ENCODE measurements around the gene C11orf91. TPM values are rescaled to one million over a fixed set of nuclear protein-coding genes. Genes with fewer than 3 reads are reported as not detected.
"Not testable (repeated sequence)": the region's sequence is repeated elsewhere in the genome, so short reads cannot be mapped to it uniquely, and the experiment has no call there.

Gene C11orf91
- total RNA-seq, 1 donor from 2014 or later, result 0.25 TPM

DNA sequence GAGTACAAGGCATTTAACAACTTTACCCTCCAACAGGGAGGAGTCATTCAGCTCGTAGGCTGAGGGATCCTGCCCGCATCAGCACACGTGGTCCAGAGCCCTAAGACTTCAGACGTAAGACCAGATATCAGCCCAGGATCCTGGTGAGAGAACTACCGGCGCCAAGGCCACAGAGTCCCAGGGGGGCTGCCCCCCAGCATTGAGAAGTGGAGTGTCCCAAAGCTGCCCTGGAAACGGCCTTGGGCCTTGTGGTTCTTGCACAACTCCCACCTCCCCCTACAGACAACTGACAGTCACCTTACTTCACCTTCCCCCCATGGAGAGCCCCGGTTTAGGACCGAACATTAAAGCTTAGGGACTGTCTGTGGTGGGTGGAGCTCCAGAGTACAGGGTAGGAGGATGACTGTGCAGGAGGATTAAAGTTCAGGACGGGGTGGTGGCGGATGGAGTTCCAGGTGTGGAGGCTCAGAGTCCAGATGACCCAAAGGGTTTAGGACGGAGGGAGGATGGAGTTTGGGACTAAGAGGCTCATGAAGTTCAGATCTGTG, 1.0 kb downstream of the C11orf91 start:
- intact Hi-C loops (cut with micrococcal nuclease), result loop anchor here (1.0 to 10.0 kb wide), 6 partner anchors 36 to 539 kb away; partner anchors contain the start of genes CAPRIN1, CSTF3, FBXO3 and HIPK3

DNA sequence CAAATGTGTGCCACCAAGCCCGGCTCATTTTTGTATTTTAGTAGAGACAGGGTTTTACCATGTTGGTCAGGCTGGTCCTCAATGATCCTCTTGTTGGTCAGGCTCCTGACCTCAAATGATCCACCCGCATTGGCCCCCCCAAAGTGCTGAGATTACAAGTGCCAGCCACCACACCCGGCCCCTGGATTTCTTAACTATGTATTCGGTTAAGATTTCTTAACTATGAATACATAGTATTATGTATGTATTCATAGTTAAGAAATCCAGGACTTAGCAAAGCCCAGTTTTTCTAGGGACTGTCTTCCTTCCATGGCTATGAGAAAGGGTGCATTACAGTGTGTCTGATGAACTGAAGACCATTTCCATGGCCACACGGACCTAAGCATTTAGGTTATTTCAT, 1.7 kb downstream of the C11orf91 start:
- intact Hi-C loops (cut with micrococcal nuclease), result no loop called here

DNA sequence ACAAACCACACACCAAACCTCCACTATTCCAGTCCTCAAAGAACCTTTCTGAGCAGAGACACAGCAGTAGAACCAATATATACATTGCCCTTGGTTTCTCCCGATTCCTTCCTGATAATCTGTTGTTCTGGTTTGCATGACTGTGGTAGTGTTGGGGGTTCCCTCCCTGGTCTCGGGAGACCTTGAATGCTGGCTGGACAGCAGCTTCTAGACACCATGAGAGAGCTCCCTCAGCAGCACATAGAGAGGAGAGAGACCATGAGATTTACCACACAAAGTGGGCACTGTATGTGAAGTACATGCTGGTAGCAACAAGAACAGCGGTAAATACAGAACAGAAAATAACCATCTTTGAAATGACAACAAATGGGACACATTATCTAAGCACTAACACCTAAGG, 2.6 kb downstream of the C11orf91 start:
- intact Hi-C loops (cut with micrococcal nuclease), result no loop called here

DNA sequence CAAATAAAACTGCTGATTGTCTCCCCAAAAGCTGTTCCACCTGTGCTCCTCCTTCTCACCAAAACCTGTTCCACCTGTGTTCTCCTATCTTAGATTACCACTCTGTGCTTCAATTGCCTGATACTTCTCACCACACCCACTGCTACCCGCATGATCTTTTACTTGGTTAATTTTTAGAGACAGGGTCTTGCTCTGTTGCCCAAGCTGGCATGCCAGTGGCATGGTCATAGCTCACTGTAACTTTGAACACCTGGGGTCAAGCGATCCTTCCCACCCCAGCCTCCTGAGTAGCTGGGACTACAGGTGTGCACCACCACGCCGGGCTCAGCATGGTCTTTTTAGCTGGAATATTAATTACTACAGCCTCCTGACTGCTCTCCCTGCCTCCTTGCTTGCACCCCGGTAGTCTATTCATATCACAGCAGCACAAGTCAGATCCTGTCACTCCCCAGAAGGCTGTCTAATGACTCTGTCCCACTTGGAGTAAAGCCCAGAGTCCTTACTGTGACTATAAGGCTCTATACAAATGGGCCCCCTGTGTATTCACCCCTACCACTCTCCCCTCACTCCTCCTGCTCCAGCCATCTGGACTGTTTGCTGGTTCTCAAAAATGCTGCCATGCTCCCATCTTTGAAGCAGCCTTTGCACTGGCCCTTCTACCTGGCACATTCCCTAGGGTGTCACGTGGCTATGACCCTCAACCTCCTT, 3.5 kb downstream of the C11orf91 start:
- intact Hi-C loops (cut with micrococcal nuclease), result no loop called here

GRCh38 chr11:33696411-33696810, 4.2 kb downstream of the C11orf91 start:
- intact Hi-C loops (cut with micrococcal nuclease), result no loop called here

GRCh38 chr11:33695051-33695566, 5.5 kb downstream of the C11orf91 start:
- intact Hi-C loops (cut with micrococcal nuclease), result no loop called here

- intact Hi-C loops (cut with micrococcal nuclease), result no loop called here
These were observed 6.1 kb downstream of the C11orf91 start for GRCh38 chr11:33694346-33695050.

DNA sequence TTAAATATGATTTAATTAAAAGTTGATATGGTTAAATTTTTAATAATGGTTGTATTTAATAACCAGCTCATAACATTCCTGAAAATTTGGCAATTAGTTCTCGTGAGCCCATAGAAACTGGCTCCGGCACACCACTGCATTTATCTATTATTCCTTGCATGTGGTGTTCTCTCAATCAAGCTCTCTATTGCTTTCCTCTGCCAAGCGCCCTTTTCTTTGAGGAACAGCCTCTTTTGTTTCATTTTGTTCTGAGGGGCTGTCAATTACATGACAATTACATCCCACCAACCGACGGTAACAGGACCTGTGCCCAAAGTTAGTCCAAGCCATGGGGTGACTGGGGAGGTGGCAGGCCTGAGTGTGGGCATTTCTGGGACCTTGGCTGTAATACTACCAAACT, 8.1 kb downstream of the C11orf91 start:
- intact Hi-C loops (cut with micrococcal nuclease), result no loop called here

DNA sequence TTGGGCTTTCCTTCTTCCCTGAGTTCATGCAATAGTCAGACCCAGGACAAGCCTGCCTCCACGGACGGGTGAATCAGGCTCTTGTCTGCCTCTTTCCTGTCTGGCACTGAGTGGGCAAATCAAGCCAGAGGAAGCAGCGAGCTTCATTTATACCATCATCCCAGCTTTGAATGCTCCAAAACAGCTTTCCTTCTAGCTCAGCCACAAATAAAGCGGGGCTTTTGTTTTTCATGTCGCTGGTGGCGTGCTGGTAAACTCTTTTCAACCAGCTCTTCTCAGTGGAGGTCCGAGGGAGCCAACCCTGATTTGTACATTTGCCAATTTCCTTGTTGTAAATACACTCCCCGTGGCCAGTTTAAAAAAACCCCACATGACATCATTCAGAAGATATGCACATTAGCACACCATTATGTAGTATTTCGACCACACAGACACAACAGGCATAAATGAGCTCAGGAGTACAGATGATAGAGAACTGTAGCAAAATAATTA, 8.6 kb downstream of the C11orf91 start:
- intact Hi-C loops (cut with micrococcal nuclease), result no loop called here

GRCh38 chr11:33691066-33691864, 9.4 kb downstream of the C11orf91 start:
- intact Hi-C loops (cut with micrococcal nuclease), result no loop called here

DNA sequence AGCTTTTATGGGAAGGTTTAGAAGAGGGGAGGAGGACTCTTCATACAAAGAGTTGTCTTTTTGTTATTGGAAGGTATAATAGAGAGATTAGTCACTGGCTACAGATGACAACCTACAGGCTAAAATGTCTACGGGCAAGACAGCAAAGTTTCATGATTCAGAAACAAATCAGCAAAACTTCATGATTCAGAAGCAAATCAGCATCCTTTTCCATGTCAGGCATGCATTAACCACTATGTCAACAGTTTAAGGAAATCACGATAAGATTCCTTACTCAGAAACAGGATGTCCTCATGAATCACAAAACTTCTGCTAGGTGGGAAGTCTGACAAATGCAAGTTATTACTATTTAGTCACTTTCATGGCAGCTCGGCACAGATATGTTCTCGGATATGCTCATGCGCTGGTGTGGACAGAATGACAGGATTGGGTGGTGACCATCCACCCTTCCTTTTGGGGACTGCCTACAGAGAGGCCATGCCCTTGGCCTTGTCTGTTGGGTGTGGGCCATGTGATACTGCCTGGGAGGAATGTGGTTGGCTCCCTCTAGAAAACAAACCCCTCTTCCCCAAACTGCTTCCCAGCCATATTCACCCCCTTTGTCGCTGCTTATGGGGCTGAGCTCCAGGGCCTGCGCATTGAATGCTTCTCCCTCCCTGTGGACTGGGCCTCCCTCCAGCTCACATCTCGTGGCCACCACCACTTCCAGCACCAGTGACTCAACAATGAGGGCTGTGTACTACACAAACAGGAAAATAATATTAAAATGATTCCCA, 10.1 kb downstream of the C11orf91 start:
- intact Hi-C loops (cut with micrococcal nuclease), result no loop called here

DNA sequence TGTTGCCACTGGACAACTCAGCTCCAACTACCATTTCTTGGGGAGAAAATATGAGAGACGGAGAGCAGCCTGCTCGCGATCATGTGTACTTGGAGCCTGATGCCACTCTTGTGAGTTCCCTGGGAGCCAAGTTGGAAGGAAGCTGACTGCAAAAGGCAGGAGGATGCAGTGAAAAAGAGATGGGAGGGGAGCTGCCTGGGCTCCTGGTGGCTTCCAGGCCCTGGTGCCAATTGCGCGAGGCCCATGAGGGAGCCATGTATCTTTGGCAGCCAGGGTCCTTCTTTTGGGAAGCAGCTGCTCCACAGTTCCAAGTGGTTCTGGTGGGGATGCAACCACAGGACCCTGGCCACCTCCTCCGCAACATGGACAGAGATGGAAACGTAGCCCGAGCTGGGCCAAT, 11.1 kb downstream of the C11orf91 start:
- intact Hi-C loops (cut with micrococcal nuclease), result loop anchor here (5.0 kb wide), 1 partner anchor 327 kb away; no protein-coding TSS in a partner anchor

DNA sequence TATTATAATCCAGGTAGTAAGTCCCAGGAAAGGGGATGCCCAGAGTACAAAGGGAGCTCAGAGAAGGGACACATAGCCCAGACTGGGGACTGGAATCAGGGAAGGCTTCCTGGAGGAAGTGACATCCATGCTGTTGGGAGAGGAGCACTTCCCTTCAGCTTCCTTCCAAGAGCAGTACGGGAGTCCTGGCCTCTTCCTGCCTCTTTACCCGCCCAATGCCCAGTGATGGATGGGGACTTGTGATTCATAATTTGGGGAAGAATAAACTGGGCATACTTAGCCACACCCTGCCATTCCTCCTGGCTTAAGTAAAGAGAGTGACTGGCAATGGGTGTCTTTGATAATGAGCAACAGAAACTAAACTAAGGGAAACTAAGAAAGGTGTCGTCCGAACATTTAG, 11.5 kb downstream of the C11orf91 start:
- intact Hi-C loops (cut with micrococcal nuclease), result loop anchor here (5.0 kb wide), 1 partner anchor 327 kb away; no protein-coding TSS in a partner anchor

DNA sequence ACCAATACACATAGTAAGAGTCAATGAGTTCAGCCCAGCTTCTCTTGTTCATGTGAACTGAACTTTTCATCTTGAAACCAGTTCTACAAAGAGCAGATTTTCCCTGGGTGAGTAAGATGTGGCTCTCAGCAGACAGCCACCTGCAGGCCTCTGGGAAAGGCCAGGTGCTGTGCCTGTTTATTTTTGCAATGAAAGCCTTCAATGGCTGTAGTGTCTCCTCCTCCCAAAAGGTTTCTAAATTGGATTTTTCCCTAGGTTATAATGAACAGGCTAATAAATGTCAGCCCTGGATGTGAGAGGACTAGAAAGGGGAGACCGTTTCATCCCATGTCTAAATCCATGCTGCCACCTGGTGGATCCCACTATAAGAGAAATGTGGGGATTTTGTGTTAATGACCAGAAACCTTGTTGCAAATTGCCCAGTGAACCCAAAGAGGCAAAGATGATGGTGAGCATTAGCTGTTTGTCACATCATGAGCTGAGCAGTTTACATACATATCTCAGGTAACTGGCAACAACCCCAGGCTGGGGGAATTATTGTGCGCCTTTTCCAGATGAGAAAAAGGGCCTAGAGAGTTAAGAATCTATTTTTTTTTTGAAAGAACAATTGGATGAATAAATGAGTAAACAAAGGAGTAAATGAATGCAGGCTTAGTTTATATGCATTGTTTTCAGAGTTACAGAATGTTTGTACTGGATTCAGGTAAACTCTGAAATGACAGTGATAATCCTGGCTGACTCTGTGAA, 12.7 kb downstream of the C11orf91 start:
- intact Hi-C loops (cut with micrococcal nuclease), result loop anchor here (5.0 kb wide), 1 partner anchor 326 kb away; no protein-coding TSS in a partner anchor

GRCh38 chr11:33685082-33685481, 15.5 kb downstream of the C11orf91 start:
- intact Hi-C loops (cut with micrococcal nuclease), result loop anchor here (5.0 kb wide), 1 partner anchor 323 kb away; no protein-coding TSS in a partner anchor

GRCh38 chr11:33684003-33684706, 16.5 kb downstream of the C11orf91 start:
- intact Hi-C loops (cut with micrococcal nuclease), result no loop called here

GRCh38 chr11:33682446-33682845, 18.2 kb downstream of the C11orf91 start:
- intact Hi-C loops (cut with micrococcal nuclease), result no loop called here

- intact Hi-C loops (cut with micrococcal nuclease), result no loop called here
These were observed 18.6 kb downstream of the C11orf91 start for GRCh38 chr11:33682019-33682418.

GRCh38 chr11:33678616-33679015, 22.0 kb downstream of the C11orf91 start:
- intact Hi-C loops (cut with micrococcal nuclease), result not testable (repeated sequence)

Measured in T-helper 2 cell treated with Interferon-gamma antibody and Interleukin-4, amounts not matched to agents 100 ng/mL and 5 ng/mL, for 36 hours (primary cell).